Measurements from ENCODE around the gene MACROD2. TPM values are rescaled to one million over a fixed set of nuclear protein-coding genes. Genes with fewer than 3 reads are reported as not detected.
A peak's percentile ranks its signal among the peaks of the same experiment; 100 is the strongest.

MACROD2 gene
- polyA plus RNA-seq, 1 experiment: 0.47 TPM

GRCh38 chr20:15487030-15487429 is 1491.7 kb downstream of the MACROD2 start:
- CTCF ChIA-PET: interaction anchor here (0.5 kb wide), 1 partner anchor 426 kb away, joined by 3 read pairs; no protein-coding TSS in a partner anchor
- POLR2A ChIA-PET: no interaction called here
- no peaks in the 10 kb centered on the region for H3K36me3 ChIP-seq (ENCODE audit: control insufficient read depth, insufficient read depth, low read length)
- DNase-seq (ENCODE audit: low read depth): no peak
- no peaks in the 10 kb centered on the region for H3K27me3 ChIP-seq (ENCODE audit: control insufficient read depth, insufficient read depth, low read length)
- no peak overlapping the region for H3K4me3 ChIP-seq (ENCODE audit: low read depth, low read length)
- TF ChIP-seq CTCF (IDR thresholded peaks at IDR 0.05; ENCODE audit: insufficient read depth, low read depth, low read length): no peak

GRCh38 chr20:15487682-15488081 is 1492.4 kb downstream of the MACROD2 start:
- no peak overlapping the region for H3K4me3 ChIP-seq (ENCODE audit: low read depth, low read length)
- no peak for DNase-seq (ENCODE audit: low read depth)
- ChIA-PET CTCF (interaction anchor here (0.5 to 1.0 kb wide), 2 partner anchors 13 to 426 kb away, joined by 3 read pairs; no protein-coding TSS in a partner anchor), POLR2A (no interaction called here)
- no peaks in the 10 kb centered on the region for H3K36me3 ChIP-seq (ENCODE audit: control insufficient read depth, insufficient read depth, low read length)
- no peak for TF ChIP-seq CTCF (IDR thresholded peaks at IDR 0.05; ENCODE audit: insufficient read depth, low read depth, low read length)
- H3K27me3 ChIP-seq (ENCODE audit: control insufficient read depth, insufficient read depth, low read length): no peaks in the 10 kb centered on the region

GRCh38 chr20:15491575-15491974 is 1496.3 kb downstream of the MACROD2 start:
- no peaks in the 10 kb centered on the region for H3K36me3 ChIP-seq (ENCODE audit: control insufficient read depth, insufficient read depth, low read length)
- DNase-seq (ENCODE audit: low read depth): no peak
- POLR2A ChIA-PET: no interaction called here
- CTCF ChIA-PET: interaction anchor here (0.8 to 1.1 kb wide), 2 partner anchors 8 to 71 kb away, joined by 3 read pairs; no protein-coding TSS in a partner anchor
- H3K27me3 ChIP-seq (ENCODE audit: control insufficient read depth, insufficient read depth, low read length): no peaks in the 10 kb centered on the region
- TF ChIP-seq CTCF (IDR thresholded peaks at IDR 0.05; ENCODE audit: insufficient read depth, low read depth, low read length): peak; percentile 27; the same call in 1 of the 2 replicates
- no peak overlapping the region for H3K4me3 ChIP-seq (ENCODE audit: low read depth, low read length)

GRCh38 chr20:15494851-15495250 is 1499.5 kb downstream of the MACROD2 start:
- POLR2A ChIA-PET: no interaction called here
- Histone ChIP-seq H3K27me3 (ENCODE audit: control insufficient read depth, insufficient read depth, low read length) (no peaks in the 10 kb centered on the region), H3K4me3 (ENCODE audit: low read depth, low read length) (no peak overlapping the region), H3K36me3 (ENCODE audit: control insufficient read depth, insufficient read depth, low read length) (no peaks in the 10 kb centered on the region)
- no peak for DNase-seq (ENCODE audit: low read depth)
- TF ChIP-seq CTCF (IDR thresholded peaks at IDR 0.05; ENCODE audit: insufficient read depth, low read depth, low read length): no peak
- CTCF ChIA-PET: interaction anchor here (0.6 kb wide), 1 partner anchor 184 kb away, joined by 4 read pairs; no protein-coding TSS in a partner anchor

- ChIA-PET POLR2A (no interaction called here), CTCF (no interaction called here)
- TF ChIP-seq CTCF (IDR thresholded peaks at IDR 0.05; ENCODE audit: insufficient read depth, low read depth, low read length): no peak
- Histone ChIP-seq H3K27me3 (ENCODE audit: control insufficient read depth, insufficient read depth, low read length) (no peaks in the 10 kb centered on the region), H3K36me3 (ENCODE audit: control insufficient read depth, insufficient read depth, low read length) (no peaks in the 10 kb centered on the region), H3K4me3 (ENCODE audit: low read depth, low read length) (no peak overlapping the region)
- no peak for DNase-seq (ENCODE audit: low read depth)
Measured at GRCh38 chr20:15496501-15497039, 1501.3 kb downstream of the MACROD2 start.

All from BJ (cell line).